Colonic mucosa (tissue), 4 donors: ENCODE measurements around the gene SPOUT1. TPM values are rescaled to one million over a fixed set of nuclear protein-coding genes. Genes with fewer than 3 reads are reported as not detected.
"Not testable (repeated sequence)": the region's sequence is repeated elsewhere in the genome, so short reads cannot be mapped to it uniquely, and the experiment has no call there.

Source experiments
- DNase-seq: peaks from one replicate; pipeline ENCODE4 v3.0.0-alpha.2; 2020
- H3K27ac ChIP-seq: fragments of 200-600 bp; one replicate; pipeline ENCODE4 v1.8.0; 2021
- H3K27me3 ChIP-seq: fragments of 200-600 bp; one replicate; pipeline ENCODE4 v1.8.0; 2021
- H3K36me3 ChIP-seq: fragments of 200-600 bp; one replicate; pipeline ENCODE4 v1.8.0; 2021
- H3K4me1 ChIP-seq: fragments of 200-600 bp; one replicate; pipeline ENCODE4 v1.8.0; 2021; ENCODE audit warnings: mild to moderate bottlenecking
- H3K4me3 ChIP-seq: fragments of 200-600 bp; one replicate; pipeline ENCODE4 v1.8.0; 2021
- H3K9ac ChIP-seq, 2 donors: one replicate each; pipeline ENCODE4 v1.7.0; 2013; ENCODE audit warnings: control low read depth in 2 of 2, low read depth in 2 of 2, low read length in 2 of 2
- H3K9me3 ChIP-seq: fragments of 200-600 bp; one replicate; pipeline ENCODE4 v1.8.0; 2021
- CTCF ChIP-seq: fragments of 200-600 bp; IDR thresholded peaks from one replicate; pipeline ENCODE4 v1.8.0; 2022; ENCODE audit warnings: antibody characterized with exemption, mild to moderate bottlenecking
- intact Hi-C: fragments of 100-400 bp; cut with DNase I; formaldehyde crosslinking; loops from one replicate; pipeline ENCODE4 v1.14.1; 2022
- total RNA-seq, 2 donors: library from RNA; stranded (reverse); fragmentation: NEBNext Ultra II Directional in 1 of 2; extraction: Animal tissue kit (Norgen Biotek cat#: 25700) in 1 of 2; gene quantifications; one replicate each; pipeline ENCODE4 v1.2.1, GENCODE V29; 2021
- donor health status: healthy.
- donor health status: DM: no; HTN: no; CAD: no.
- donor health status: DM: no; HTN: no; CAD: no.

Gene SPOUT1
- total RNA-seq, 2 donors from 2014 or later, result 25.1 to 66.6 TPM

GRCh38 chr9:128787659-128788058, 41.9 kb downstream of the SPOUT1 start:
- Histone ChIP-seq H3K27me3 (no peaks in the 10 kb centered on the region), H3K36me3 (no peaks in the 10 kb centered on the region), H3K4me1 (peaks cover 4% of the 10 kb centered on the region), H3K27ac (peak overlapping the region; percentile 77), H3K9me3 (no peaks in the 10 kb centered on the region), H3K9ac (peak overlapping the region; percentile 86 to 87), H3K4me3 (peak overlapping the region; percentile 100)
- no peak for TF ChIP-seq CTCF
- DNase-seq, result peak; percentile 51
- intact Hi-C loops, result no loop called here

- TF ChIP-seq CTCF, result no peak
- H3K9me3 ChIP-seq, result no peaks in the 10 kb centered on the region
- peak within 1 kb of the TSS; percentile 100 for H3K4me3 ChIP-seq
- peak; percentile 93 for DNase-seq
- peak within 1 kb of the TSS; percentile 86 to 87 for H3K9ac ChIP-seq
- no peaks in the 10 kb centered on the region for H3K36me3 ChIP-seq
- intact Hi-C loops, result no loop called here
- peak within 1 kb of the TSS; percentile 77 for H3K27ac ChIP-seq
- peaks cover 4% of the 10 kb centered on the region for H3K4me1 ChIP-seq
- no peaks in the 10 kb centered on the region for H3K27me3 ChIP-seq
These were observed 42.7 kb downstream of the SPOUT1 start, which contains the start of gene TBC1D13 for GRCh38 chr9:128786681-128787601. TBC1D13 (plus strand) TSS chr9:128787253; CDS start chr9:128787354, 101 bp downstream.

- Histone ChIP-seq H3K9me3 (no peaks in the 10 kb centered on the region), H3K9ac (no peak overlapping the region), H3K4me3 (no peak overlapping the region), H3K27me3 (no peaks in the 10 kb centered on the region), H3K4me1 (peaks cover 4% of the 10 kb centered on the region), H3K36me3 (no peaks in the 10 kb centered on the region), H3K27ac (no peak overlapping the region)
- DNase-seq, result no peak
- intact Hi-C loops, result no loop called here
- no peak for TF ChIP-seq CTCF
These were observed 44.2 kb downstream of the SPOUT1 start for GRCh38 chr9:128785427-128785826.

- H3K9me3 ChIP-seq, result no peaks in the 10 kb centered on the region
- no peak overlapping the region for H3K27ac ChIP-seq
- H3K4me3 ChIP-seq, result no peak overlapping the region
- intact Hi-C loops, result no loop called here
- H3K36me3 ChIP-seq, result no peaks in the 10 kb centered on the region
- no peak for TF ChIP-seq CTCF
- no peak for DNase-seq
- no peak overlapping the region for H3K9ac ChIP-seq
- no peaks in the 10 kb centered on the region for H3K27me3 ChIP-seq
- H3K4me1 ChIP-seq, result no peaks in the 10 kb centered on the region
These were observed 46.9 kb downstream of the SPOUT1 start for GRCh38 chr9:128782669-128783068.

- Histone ChIP-seq H3K4me1 (no peaks in the 10 kb centered on the region), H3K9ac (no peak overlapping the region), H3K4me3 (no peak overlapping the region), H3K9me3 (no peaks in the 10 kb centered on the region), H3K27me3 (no peaks in the 10 kb centered on the region), H3K27ac (no peak overlapping the region), H3K36me3 (no peaks in the 10 kb centered on the region)
- no peak for DNase-seq
- intact Hi-C loops, result no loop called here
- TF ChIP-seq CTCF, result no peak
These were observed 48.2 kb downstream of the SPOUT1 start for GRCh38 chr9:128781187-128782070.

- H3K27me3 ChIP-seq, intact Hi-C loops, H3K9ac ChIP-seq, H3K4me3 ChIP-seq, H3K4me1 ChIP-seq, H3K9me3 ChIP-seq, H3K27ac ChIP-seq, DNase-seq, H3K36me3 ChIP-seq: not testable (repeated sequence)
These were observed 49.5 kb downstream of the SPOUT1 start for GRCh38 chr9:128780093-128780492.
